ENCODE results near the gene CYBB.

CYBB gene

DNA sequence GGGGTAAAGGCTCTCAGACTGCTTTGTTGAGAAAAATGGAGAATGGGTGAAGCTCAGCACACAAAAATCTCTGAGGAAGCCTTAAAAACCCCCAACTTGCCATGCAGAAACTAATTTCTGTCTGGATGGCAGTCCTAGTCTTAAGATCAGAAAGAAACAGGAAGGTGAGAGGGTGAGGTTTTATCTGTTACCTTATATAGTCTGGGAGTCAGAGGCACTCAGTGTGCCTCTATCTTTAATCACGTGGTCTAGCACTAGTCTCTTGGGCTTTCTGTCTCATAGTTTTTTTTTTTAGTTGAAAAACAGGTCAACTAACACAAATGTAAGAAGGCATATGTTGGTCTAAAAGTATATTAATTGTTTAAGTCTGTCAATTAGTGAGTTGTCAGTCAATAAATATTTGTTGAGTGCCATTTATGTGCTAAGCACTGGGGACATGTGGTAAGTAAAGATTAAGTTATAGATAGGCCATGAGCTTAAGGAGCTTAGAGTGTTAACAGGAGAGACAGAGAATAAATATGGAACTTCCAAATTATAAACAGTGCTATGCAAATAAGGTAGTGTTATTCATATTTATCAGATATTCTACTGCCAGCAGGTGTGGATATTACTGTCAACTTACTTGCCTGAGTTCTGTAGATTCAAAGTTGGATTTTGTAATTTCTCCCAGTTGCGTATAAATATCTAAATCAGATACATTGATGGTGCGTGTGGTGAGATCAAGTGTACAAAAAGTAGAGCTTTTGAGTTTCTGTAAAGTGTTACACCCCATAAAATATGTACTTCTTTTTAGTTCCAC is 7.0 kb downstream of the CYBB start:
- no peak for DNase-seq

DNA sequence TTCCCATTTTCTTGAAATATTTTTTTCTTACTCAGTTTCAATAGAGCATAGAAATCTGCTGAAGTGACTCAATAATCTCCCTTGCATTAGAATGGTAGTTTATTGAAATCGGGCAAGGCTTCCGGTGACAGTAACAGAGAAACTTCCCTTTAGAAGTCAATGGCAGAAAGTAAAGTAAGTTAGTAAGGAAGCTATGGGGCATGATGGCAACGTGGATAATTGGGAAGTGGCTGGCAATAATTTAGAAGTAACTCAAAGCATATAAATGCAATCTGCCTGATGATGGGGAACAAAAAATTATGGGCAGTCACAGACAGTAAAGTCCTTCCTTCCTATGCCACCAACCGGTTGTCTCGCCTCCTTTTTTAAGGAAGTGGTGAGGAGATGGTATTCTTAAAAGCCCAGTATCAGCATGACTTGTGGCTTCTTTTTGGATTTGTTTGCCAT is 7.6 kb downstream of the CYBB start:
- DNase-seq: no peak

DNA sequence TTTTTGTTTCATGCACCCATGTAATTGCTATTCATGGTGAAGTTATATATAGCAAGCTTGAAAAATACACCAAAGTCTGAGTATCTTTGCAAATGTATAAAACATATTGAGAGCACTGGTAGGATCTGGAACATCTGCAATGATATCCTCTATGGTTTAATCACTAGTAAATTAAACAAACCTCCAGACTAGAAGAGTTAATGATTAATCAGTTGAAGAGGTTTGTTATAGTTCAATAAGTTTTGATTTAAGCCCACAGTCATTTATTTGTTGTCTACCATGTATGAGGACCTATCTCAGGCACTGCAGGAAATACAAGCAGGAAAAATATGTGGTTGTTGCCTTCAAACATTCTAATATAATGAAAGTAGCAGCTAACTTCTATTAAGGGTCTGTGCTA is 16.5 kb downstream of the CYBB start:
- no peak for DNase-seq

DNA sequence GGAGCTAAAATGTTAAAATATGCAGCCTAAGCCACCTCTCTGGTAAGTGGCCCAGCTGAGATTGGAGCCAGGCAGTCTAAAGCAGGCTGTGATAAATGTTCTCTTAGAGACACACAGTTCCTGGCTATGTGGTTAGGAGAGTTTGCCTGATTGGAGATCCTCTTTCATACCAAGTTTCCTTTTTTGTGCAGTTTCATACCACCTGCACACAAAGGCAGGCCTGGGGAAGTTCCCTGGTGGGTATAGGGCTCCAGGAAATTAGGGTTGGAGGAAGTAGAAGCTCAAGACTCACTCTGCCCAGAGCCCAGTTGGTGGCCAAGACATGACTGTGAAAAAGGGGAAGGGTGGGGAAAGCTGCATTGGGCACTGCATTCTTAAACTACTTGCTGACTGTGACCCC is 16.9 kb downstream of the CYBB start:
- DNase-seq: no peak

DNA sequence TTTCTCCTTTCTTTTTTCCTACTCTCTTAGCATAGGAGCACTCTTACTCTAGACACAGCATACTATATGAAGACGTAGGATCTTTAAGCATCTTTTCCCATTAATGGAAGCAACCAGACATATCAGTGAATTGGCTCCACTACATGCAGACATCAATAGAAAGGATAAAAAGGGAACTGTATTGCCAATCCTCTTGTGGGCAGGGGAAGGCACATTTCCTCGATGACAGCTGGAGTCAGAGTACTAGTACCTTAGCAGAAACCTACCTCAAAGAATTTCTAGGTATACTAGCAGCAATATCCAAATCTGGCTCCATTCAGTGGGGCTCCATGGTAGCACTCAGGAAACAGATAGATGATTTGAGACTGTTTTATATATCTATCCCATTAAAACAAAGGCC is 20.1 kb downstream of the CYBB start:
- no peak for DNase-seq

DNA sequence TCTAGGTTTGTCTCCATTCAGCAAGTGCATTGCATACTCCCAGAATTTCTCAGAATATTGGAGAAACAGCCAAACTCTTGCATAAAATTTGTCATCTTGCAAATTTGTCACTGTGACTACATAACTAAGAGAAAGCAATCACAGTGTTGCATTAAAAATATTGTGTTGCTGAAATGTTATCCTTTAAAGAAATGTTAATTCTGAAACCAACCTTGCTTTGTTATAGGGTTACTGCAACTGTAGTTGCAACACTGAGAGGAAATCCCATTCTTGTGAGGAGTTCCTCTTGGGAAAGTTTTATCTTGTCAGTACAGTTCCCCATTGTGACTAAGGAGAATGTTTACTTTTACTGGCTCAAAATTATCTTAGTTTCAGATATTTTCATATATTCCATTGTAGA is 20.9 kb downstream of the CYBB start:
- DNase-seq: no peak

DNA sequence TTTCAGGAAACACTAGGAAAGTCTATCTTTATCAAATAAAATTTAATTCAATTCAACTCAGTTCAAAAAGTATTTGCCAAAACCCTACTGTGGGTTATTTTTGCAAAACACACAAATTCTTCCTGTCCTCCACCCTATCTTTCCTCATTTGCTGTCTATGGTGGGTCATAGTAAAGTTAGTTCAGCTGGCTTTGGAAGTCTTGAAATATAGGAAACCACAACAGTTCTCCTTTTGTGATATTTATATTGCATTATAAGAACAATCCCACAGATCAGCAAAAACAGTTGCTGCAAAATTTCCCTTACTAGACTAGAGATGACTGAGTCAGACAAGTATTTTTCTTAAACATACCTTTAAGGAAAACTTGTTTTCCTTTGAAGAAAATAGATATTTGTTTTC is 22.2 kb downstream of the CYBB start:
- DNase-seq: no peak

DNA sequence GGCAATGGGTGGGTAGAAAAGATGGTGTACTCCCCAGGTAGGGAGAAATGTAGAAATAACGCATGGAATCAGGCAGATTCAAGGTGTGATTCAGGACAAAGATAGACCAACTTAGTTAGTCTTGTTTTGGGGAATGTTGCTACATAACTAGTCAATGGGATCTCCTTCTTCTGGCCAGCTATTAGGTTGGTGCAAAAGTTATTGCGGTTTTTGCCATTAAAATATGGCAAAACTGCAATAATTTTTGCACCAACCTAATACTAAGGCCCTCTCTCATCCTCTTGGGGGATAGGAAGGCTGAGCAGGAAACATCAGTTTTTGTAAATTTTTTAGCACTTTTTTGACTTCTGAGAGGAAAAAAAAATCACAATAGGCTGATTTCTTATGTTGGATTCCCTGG is 23.2 kb downstream of the CYBB start:
- no peak for DNase-seq

DNA sequence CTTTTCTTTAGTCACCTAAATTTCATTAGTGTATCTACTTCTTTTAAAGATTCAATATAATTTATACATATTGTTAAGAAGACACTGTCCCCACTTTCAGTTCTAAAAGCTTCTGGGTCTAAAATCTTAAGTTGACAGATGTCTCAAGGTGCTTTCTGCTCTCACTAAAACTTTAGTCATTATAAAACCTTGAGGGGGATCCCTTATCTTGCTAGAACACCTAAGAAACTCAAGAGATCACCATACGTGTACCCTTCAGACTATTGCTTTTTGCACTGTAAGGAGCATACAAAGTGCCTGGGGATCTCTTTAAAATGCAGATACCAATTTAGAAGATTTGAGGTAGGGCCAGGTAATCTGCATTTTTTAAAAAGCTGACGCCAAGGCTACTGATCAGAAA is 30.1 kb downstream of the CYBB start:
- DNase-seq: no peak

DNA sequence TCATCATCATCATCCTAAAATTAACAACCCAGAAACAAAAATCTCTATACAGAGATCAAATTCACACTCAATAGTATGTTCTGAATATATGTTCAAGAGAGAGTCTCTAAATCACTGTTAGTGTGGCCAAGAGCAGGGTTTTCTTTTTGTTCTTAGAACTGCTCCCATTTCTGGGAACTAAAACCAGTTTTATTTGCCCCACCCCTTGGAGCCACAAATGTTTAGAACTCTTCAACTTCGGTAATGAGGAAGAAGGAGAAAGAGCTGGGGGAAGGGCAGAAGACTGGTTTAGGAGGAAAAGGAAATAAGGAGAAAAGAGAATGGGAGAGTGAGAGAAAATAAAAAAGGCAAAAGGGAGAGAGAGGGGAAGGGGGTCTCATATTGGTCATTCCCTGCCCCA is 32.3 kb downstream of the CYBB start:
- no peak for DNase-seq

DNA sequence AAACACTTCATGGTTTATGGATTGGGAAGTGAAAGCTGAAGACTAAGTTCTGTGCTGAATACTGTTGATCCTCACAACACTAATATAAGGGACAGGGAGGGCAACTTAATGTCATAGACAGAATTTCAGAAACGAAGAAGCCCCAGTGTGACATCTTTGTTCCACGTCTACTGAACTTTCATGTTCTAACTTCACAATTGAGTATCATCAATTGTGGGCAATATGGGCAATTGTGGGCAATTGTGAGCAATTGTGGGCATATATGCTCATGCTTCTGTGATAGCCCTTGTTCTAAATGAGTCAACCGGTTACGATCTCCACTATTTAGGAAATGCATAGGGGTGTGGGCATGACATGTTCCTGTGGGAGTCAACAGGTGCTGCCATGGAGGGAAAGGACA is 33.7 kb downstream of the CYBB start:
- DNase-seq: no peak

DNA sequence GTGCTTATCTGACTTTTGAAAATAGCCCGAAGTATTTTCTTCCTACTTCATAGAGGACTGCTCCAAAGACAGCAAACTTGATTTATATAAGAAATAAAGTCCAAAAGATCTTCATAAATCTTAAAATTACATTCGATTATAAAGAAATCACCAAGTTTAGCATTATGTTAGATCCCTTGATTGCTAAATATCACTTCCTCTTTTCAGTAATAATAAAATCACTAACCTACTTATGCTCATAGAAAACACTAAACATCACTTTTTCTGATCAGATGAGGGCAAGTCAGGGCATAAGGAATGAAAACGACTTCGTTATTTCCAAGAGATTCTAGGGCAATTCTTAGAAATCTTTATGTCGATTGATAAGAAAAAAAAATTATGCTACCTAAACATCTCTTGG is 35.5 kb downstream of the CYBB start:
- DNase-seq: no peak

DNA sequence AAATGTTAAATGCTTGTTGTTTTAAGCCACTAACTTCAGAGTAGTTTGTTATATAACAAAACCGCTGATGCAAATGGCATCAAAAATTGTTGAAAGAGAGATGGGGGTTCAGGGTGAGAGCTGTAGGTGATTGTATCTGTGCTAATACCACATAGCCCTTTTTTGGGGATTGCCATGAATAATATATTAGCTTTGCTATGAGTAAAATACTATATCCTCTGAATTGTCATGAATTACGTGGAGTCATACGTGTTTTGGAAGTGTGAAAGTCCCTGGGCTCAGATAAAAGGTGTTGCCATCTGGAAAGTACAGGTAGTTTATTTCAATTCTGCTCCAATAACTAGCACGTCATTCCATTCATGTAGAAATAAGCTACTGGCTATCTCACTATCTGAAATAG is 36.9 kb downstream of the CYBB start:
- no peak for DNase-seq

DNA sequence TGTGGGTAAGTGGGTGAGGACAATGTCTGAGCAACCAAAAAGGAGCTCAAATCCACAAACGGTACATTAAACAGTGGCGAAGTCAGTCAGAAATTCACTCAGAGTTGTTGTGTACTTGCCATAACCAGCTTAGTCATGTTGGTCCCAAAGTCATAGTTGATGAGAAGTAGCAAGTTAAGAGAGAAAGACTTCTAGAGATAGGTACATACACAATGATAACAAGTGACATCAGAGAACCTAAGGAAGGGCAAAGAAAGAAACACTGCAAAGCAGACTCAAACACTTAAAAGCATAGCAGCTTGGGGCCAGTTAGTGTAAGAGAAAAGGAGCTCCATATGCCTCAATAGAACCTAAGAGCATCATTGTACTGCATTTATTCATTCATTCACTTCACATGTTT is 37.3 kb downstream of the CYBB start:
- no peak for DNase-seq

DNA sequence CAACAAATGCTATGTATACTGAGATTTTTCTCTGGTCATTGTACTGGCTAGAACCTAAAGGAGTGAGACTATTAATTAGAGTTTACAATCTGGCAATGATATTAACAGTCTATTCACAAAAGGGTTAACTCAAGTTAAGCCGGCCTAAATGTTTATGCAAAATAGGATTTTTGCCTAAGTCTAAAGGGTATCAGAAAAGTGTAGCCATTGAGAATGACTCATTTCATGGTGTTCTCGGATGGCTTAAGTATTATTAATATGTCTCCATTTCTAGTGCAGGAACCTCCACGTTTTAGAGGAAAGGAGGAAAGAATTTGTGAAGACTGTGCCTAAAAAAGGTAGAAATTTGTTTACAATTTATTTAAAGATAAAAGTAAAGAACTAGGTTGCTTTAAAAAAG is 37.7 kb downstream of the CYBB start:
- no peak for DNase-seq

DNA sequence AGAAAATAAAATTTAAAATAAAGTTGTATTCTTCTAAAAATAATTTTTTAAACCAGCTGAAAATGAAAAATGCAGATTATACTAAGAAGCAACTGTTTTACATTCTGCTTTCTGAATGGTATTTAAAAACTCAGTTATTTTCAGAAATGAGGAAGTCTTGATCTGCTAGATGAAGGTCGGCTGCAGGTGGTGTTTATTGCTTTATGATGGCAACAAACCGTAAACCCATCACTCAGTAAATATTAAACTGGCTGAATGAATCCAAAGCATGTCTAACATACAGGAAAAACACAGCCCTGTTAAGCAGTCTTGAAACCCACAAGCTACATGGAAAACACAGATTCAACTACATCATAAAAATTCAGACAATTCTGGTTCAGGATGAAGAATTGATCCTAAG is 38.2 kb downstream of the CYBB start:
- DNase-seq: no peak

DNA sequence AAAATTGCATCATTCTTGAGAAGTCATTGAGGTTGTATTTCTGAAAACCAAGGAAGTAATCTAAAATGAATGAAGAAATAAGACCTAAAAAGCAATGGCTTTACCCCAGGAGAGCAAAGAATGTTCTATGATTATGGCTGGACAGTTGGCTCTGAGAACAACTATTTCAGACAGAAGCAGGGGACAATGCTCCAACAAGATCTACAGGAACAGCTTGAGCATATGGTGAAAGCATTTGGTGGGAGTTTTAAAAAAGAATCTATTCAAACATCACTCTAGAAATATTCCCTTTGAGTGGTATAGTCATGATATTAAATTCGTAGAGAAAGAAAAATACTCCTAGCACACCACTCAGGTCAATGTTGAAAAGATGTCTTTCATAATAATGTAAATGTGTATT is 40.8 kb downstream of the CYBB start:
- no peak for DNase-seq

DNA sequence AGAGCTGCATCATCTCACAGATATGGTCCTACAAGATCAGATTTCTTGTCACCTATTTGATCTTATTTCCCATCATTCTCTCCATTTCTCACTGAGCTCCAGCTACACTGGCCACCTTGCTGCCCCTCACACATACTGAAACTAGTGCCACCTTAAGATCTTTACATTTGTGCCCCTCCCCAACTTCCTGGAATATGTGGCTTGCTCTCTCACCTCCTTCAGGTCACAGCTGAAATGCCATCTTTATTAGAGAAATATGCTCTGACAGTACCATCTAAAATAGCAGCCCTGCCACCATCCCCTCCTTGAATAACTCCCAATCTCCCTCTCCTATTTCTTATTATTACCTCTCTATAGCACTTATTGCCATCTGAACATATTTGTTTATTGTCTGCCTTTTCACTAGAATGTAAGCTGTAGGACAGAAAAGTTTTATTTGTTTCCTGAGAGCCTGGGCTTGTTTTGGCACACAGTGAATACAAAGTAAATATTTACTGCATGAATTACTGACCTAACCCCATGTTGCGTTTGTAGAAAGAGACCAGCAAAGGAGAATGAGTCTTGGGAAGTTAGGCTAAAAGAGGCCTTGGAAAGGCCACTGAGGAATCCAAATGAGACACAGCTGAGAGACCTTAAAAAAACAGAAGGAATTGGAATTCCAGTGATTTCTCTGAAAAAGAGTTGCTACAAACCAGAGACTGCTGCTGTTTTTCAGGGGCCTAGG is 44.8 kb downstream of the CYBB start:
- DNase-seq: no peak

DNA sequence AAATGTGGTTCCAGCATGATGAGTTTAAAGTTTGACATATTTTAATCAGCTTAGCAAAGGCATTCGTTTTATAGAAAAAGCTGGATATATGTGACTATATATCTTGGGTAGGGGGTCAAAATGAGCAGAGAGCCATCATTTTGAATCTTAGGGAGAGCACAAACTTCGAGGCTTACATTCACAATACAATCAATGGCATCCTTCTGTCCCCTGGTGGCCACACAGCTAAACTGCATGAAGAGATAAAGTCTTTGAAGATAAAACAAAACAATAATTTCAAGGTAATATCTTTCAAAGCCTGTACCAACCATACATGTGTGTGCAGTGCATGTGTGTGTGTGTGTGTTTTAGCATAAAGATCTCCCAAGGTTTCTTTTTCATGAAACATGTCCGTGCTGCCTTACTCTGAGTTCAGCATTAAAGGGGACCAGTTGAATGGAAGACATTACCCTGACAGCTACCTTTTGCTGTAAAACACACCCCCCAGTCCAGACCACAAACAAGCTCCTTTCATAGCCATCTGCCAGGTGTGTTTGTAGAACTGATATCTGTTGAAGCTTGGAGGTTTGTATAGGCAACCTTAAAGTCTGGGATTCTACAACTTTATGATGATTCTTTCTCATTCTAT is 45.5 kb downstream of the CYBB start:
- peak in 1 of 2 experiments; percentile 38 for DNase-seq

DNA sequence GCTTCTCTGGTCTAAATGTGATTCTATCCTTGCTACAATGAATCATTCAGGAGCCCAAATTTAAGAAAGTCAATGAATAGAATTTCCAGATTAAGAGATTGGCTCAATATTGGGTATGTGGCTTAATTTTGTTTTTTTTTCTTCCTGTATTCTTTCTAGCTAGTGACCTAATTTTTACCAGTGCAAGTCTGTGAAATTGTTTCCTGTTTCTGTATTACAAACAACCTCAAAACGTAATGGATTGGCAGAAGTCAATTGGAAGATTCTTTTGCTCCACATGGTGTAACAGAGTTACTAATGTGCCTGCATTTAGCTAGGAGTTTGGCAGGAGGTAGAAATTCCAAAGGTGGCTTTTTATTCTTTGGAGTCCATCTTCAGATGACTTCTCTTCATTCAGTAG is 49.9 kb downstream of the CYBB start:
- no peak for DNase-seq

DNA sequence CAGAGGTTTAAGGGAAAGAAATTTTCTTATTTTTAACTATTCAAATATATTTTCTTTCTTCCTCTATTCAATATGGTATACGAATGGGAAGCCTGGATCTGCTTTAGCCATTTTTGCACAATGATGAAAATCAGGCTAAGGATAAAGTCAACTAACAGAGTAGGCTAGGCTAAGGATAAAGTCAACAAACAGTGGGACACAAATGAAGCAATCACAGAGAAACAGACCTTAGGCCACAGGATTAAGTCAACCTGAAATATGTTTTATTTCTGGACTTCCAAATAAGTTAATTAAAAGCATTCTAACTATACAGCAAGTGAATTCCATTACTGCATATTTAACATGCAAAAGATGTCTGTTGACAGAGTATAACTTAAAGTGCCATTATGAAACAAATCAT is 50.5 kb downstream of the CYBB start:
- no peak for DNase-seq

DNA sequence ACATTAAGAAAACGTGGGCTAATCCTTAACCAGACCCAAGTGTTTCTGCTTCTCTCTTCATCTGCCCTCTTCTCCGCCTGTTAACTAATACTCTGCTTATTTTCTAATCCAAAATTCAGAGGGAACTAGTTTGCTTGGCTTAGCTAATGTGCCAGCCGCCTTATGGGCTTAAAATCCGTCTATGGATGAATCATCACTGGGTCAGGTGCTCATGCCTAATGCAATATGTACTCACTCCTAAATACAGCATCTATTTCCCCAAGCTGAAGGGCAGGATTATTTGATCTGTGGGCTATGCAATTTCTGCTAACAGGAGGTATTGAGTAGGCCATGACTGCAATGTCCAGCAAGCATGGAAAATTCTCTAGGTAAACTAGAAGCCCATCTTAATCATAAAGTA is 55.1 kb downstream of the CYBB start:
- DNase-seq: no peak

DNA sequence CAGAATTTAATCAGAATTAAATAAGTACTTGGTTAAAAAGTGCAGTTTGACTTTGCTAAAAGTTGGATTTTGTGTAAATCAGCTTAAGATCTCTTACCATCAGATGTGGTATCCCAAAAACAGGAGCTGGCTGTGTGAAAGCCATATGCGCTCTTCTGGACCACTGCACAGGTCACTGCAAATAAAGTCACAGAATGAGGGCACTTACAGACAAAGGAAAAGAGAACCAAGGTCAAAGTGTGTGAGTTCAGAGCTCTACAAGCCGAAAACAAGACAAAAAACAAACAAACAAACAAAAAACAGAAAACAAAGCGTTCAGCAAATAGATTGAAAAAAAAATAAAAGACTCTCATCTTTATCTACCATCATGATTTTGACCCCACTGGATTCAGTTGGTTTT is 61.1 kb downstream of the CYBB start:
- no peak for DNase-seq

DNA sequence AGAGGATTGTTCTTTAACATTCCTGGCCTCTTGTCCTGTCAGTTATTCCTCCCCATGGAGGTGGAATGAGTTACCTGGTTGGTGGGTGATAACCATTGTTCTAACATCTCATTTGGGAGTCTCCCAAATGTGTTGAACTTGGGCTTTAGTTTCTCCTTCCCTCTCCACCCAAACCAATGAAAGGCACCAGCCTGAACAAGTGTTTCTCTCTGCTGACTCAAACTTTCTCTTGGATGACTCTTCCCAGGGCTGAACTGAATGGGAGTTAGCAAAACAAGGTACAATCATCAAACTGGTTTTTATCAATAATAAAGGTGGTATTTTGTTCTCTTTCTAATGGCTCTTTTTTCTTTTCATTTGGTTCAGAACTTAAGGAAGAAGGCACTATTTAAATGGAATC is 64.8 kb downstream of the CYBB start:
- DNase-seq: no peak
